H1 (cell line): ENCODE measurements around the gene SRGAP3. TPM values are rescaled to one million over a fixed set of nuclear protein-coding genes. Genes with fewer than 3 reads are reported as not detected.

Experiments
- CTCF ChIA-PET: fragments of 300-600 bp; sonication (Branson Sonifier 250); formaldehyde crosslinking; loops from one replicate; lab custom pipeline; 2021; ENCODE audit not compliant: partially characterized antibody; lab: Charles Lee
- POLR2A ChIA-PET: fragments of 300-600 bp; sonication (Branson Sonifier 250); formaldehyde crosslinking; loops from one replicate; lab custom pipeline; 2021; ENCODE audit warnings: inconsistent platforms; ENCODE audit not compliant: partially characterized antibody; lab: Charles Lee
- DNase-seq, 2 experiments: peaks; one replicate each; pipeline versions ENCODE4 v3.0.0 to v3.0.0-alpha.2; 2010 to 2022; ENCODE audit warnings: low spot score in 2 of 2, low read depth in 1 of 2, mixed read lengths in 1 of 2
- FAIRE-seq: peaks from 2 replicates; lab custom pipeline; 2011; peaks lifted over from hg19 to GRCh38; lab: Jason Lieb, UNC
- H2AFZ ChIP-seq: 2 replicates; pipeline ENCODE4 v1.8.1; 2012; ENCODE audit warnings: low read length, inconsistent platforms
- H2AK5ac ChIP-seq: 2 replicates; pipeline ENCODE4 v1.6.1; 2013; ENCODE audit warnings: low read depth, low read length
- H2BK120ac ChIP-seq: replicated peaks from 2 replicates; pipeline ENCODE3; 2013; ENCODE audit warnings: low read depth, low read length, inconsistent platforms
- H2BK12ac ChIP-seq: 2 replicates; pipeline ENCODE4 v1.6.1; 2013; ENCODE audit warnings: low read depth, low read length
- H2BK15ac ChIP-seq: 2 replicates; pipeline ENCODE4 v1.6.1; 2013; ENCODE audit warnings: low read length
- H2BK20ac ChIP-seq: 2 replicates; pipeline ENCODE4 v1.6.1; 2013; ENCODE audit warnings: low read length
- H2BK5ac ChIP-seq: 2 replicates; pipeline ENCODE4 v1.6.1; 2013; ENCODE audit warnings: low read depth, low read length
- H3K14ac ChIP-seq: 2 replicates; pipeline ENCODE4 v1.6.1; 2013; ENCODE audit warnings: inconsistent platforms; ENCODE audit not compliant: insufficient read length
- H3K18ac ChIP-seq: 2 replicates; pipeline ENCODE4 v1.6.1; 2013; ENCODE audit warnings: low read length; ENCODE audit errors: extremely low read depth
- H3K23ac ChIP-seq: 2 replicates; pipeline ENCODE4 v1.6.1; 2013; ENCODE audit warnings: inconsistent platforms; ENCODE audit not compliant: insufficient read length
- H3K23me2 ChIP-seq: 2 replicates; pipeline ENCODE4 v1.6.1; 2013; ENCODE audit warnings: low read depth, low read length
- H3K27ac ChIP-seq: 2 replicates; pipeline ENCODE4 v1.6.1; 2011; ENCODE audit warnings: low read depth, low read length, inconsistent platforms
- H3K27me3 ChIP-seq, 4 experiments: replicated peaks in 1 of 4; 1 replicate in 1 of 4; 2 replicates in 3 of 4; pipeline versions ENCODE4 v1.6.1 to v1.8.1; 2011 to 2013; ENCODE audit warnings: low read length in 3 of 4, mild to moderate bottlenecking in 3 of 4, inconsistent platforms in 2 of 4, mixed read lengths in 2 of 4, moderate library complexity in 1 of 4; ENCODE audit not compliant: control insufficient read depth in 3 of 4, insufficient read depth in 3 of 4; ENCODE audit errors: extremely low read depth in 1 of 4
- H3K36me3 ChIP-seq, 4 experiments: 2 replicates each; pipeline versions ENCODE4 v1.6.1 to v1.8.1; 2011 to 2013; ENCODE audit warnings: mild to moderate bottlenecking in 4 of 4, low read length in 3 of 4, moderate library complexity in 2 of 4, control low read depth in 1 of 4, inconsistent platforms in 1 of 4; ENCODE audit not compliant: insufficient read depth in 4 of 4, control insufficient read depth in 2 of 4
- H3K4ac ChIP-seq: replicated peaks from 2 replicates; pipeline ENCODE3; 2013; ENCODE audit warnings: low read length, low read depth, mixed read lengths, inconsistent platforms; ENCODE audit not compliant: insufficient read length
- H3K4me1 ChIP-seq, 4 experiments: replicated peaks in 1 of 4; 1 replicate in 1 of 4; 2 replicates in 3 of 4; pipeline versions ENCODE4 v1.6.1 to v1.8.1; 2011 to 2013; ENCODE audit warnings: low read length in 3 of 4, inconsistent platforms in 2 of 4, mixed read lengths in 1 of 4; ENCODE audit not compliant: insufficient read depth in 4 of 4, control insufficient read depth in 3 of 4
- H3K4me2 ChIP-seq, 2 experiments: 2 replicates each; pipeline versions ENCODE4 v1.6.1 to v1.8.1; 2011 to 2013; ENCODE audit warnings: low read depth in 2 of 2, low read length in 2 of 2, control low read depth in 1 of 2, inconsistent platforms in 1 of 2, mild to moderate bottlenecking in 1 of 2; ENCODE audit not compliant: insufficient read depth in 1 of 2
- H3K4me3 ChIP-seq, 4 experiments: fragments of 200-600, 300-600 bp in 1 of 4; sonication (generic), shearing (Covaris generic), sonication (Bioruptor Twin) in 1 of 4; 2 replicates each; pipeline versions ENCODE4 v1.5.1 to v1.8.1; 2011 to 2016; ENCODE audit warnings: low read length in 4 of 4, low read depth in 3 of 4, control low read depth in 2 of 4, inconsistent platforms in 2 of 4, mild to moderate bottlenecking in 2 of 4, mixed read lengths in 1 of 4, moderate library complexity in 1 of 4; ENCODE audit not compliant: insufficient read depth in 2 of 4; ENCODE audit errors: extremely low read depth in 1 of 4
- H3K56ac ChIP-seq: replicated peaks from 2 replicates; pipeline ENCODE3; 2013; ENCODE audit warnings: low read depth, mild to moderate bottlenecking, mixed read lengths, low read length, inconsistent platforms; ENCODE audit not compliant: insufficient read length
- H3K79me1 ChIP-seq: 2 replicates; pipeline ENCODE4 v1.6.1; 2013; ENCODE audit warnings: low read depth, low read length, control low read depth
- H3K79me2 ChIP-seq, 2 experiments: 2 replicates each; pipeline versions ENCODE4 v1.6.1 to v1.8.1; 2012 to 2013; ENCODE audit warnings: low read length in 2 of 2, mild to moderate bottlenecking in 2 of 2, inconsistent platforms in 1 of 2; ENCODE audit not compliant: insufficient read depth in 2 of 2, control insufficient read depth in 1 of 2
- H3K9ac ChIP-seq, 4 experiments: replicated peaks in 1 of 4; 1 replicate in 1 of 4; 2 replicates in 3 of 4; pipeline versions ENCODE4 v1.6.1 to v1.8.1; 2011 to 2013; ENCODE audit warnings: low read depth in 3 of 4, low read length in 3 of 4, control low read depth in 2 of 4, mild to moderate bottlenecking in 2 of 4, moderate library complexity in 2 of 4, inconsistent platforms in 1 of 4; ENCODE audit errors: extremely low read depth in 1 of 4
- H3K9me3 ChIP-seq, 2 experiments: 2 replicates each; pipeline versions ENCODE4 v1.6.1 to v1.8.1; 2012 to 2013; ENCODE audit warnings: mild to moderate bottlenecking in 2 of 2, moderate library complexity in 2 of 2, control low read depth in 1 of 2, inconsistent platforms in 1 of 2, low read depth in 1 of 2, low read length in 1 of 2, mixed read lengths in 1 of 2; ENCODE audit not compliant: insufficient read depth in 2 of 2
- H4K20me1 ChIP-seq, 2 experiments: replicated peaks in 1 of 2; 2 replicates each; pipeline versions ENCODE3 to v1.8.1; 2011 to 2013; ENCODE audit warnings: inconsistent platforms in 2 of 2, low read length in 2 of 2, mild to moderate bottlenecking in 1 of 2; ENCODE audit not compliant: insufficient read depth in 2 of 2, control insufficient read depth in 1 of 2
- H4K5ac ChIP-seq: 2 replicates; pipeline ENCODE4 v1.6.1; 2013; ENCODE audit warnings: low read length, low read depth, mixed read lengths, inconsistent platforms; ENCODE audit not compliant: insufficient read length
- H4K8ac ChIP-seq: 2 replicates; pipeline ENCODE4 v1.8.0; 2013; ENCODE audit warnings: mild to moderate bottlenecking, moderate library complexity, low read length, inconsistent platforms; ENCODE audit not compliant: insufficient read depth; ENCODE audit errors: extremely low read depth
- H4K91ac ChIP-seq: replicated peaks from 2 replicates; pipeline ENCODE3; 2013; ENCODE audit warnings: low read length, mixed read lengths, inconsistent platforms; ENCODE audit not compliant: insufficient read length
- CBX5 ChIP-seq: fragments of 300-800, 300-1000 bp; sonication (generic); IDR thresholded peaks from 2 replicates; pipeline ENCODE4 v1.7.1; 2016; ENCODE audit warnings: antibody characterized with exemption, low read length, low read depth
- CEBPB ChIP-seq: IDR thresholded peaks from 2 replicates; pipeline ENCODE4 v1.6.1; 2012; ENCODE audit warnings: low read depth, low read length
- NRF1 ChIP-seq: IDR thresholded peaks from 2 replicates; pipeline ENCODE4 v1.6.1; 2011; ENCODE audit warnings: mild to moderate bottlenecking, low read depth, low read length, improper control_type of control experiment
- WGBS, 2 experiments: shearing (Covaris generic) in 1 of 2; methylation state at CpG; one replicate each; pipeline versions ENCODE4 v1.1.6 to v1.1.7; 2013 to 2015; ENCODE audit warnings: low lambda C conversion rate in 2 of 2, mixed read lengths in 2 of 2, inconsistent platforms in 1 of 2, low coverage in 1 of 2, missing lambda C conversion rate in 1 of 2; ENCODE audit not compliant: insufficient replicate concordance in 2 of 2, insufficient coverage in 1 of 2, insufficient read length in 1 of 2; ENCODE audit errors: extremely low coverage in 1 of 2, missing lambda C conversion rate in 1 of 2; 5-methylcytosine and 5-hydroxymethylcytosine counted together
- polyA plus RNA-seq, 7 experiments: library from polyadenylated mRNA; depleted of rRNA in 3 of 7; stranded (reverse) in 5 of 7; unstranded in 2 of 7; fragments of >200 nt in 5 of 7; fragments of 200-250 nt in 2 of 7; gene quantifications; 1 replicate in 5 of 7; 2 replicates in 1 of 7; 4 replicates in 1 of 7; pipeline versions ENCODE4 v1.2.1 to v1.2.3, GENCODE V29; 2011 to 2013; ENCODE audit warnings: missing spikeins in 2 of 7, mixed read lengths in 2 of 7
- total RNA-seq: library from RNA; stranded (reverse); fragmentation: NEBNext Ultra II Directional; extraction: Animal tissue kit (Norgen Biotek cat#: 25700); gene quantifications from 2 replicates; pipeline ENCODE4 v1.2.1, GENCODE V29; 2021

Gene SRGAP3
- total and polyA plus RNA-seq, 2 of the 8 experiments (the other 6 are each of a cell fraction or from before 2014, with no cell fraction given) = 5.8 to 11.4 TPM

DNA sequence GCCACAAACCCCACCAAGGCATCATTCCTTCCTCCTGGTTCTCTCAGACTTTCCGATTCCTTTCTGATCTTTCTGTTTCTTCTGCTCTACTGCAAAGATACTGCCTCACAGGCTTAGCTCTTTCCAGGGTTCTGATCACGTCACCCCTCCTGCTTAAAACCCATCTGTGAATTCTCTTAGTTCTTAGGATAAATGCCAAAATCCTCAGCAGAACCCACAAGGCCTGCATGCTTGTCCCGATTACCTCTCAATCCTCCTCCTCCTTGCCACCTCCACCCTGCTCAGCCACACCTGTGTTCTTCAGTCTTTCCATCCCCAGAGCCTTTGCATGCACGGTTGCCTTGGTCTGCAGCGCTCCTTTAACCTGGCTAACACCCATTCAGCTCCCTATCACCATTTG, 84.0 kb downstream of the SRGAP3 start:
- Histone ChIP-seq H3K4me3 (no peak overlapping the region), H4K8ac (no peak overlapping the region), H2BK12ac (no peak overlapping the region), H3K27me3 (no peaks in the 10 kb centered on the region), H4K5ac (no peak overlapping the region), H2BK20ac (no peak overlapping the region), H3K79me2 (no peaks in the 10 kb centered on the region), H3K56ac (no peak overlapping the region), H3K14ac (no peak overlapping the region), H4K20me1 (no peaks in the 10 kb centered on the region), H2BK15ac (peak overlapping the region; percentile 40; the same call in 1 of the 2 replicates), H2AK5ac (no peak overlapping the region), H3K4me2 (no peak overlapping the region), H3K27ac (no peak overlapping the region), H3K23me2 (no peaks in the 10 kb centered on the region), H3K4me1 (peaks cover 0 to 5% (median 2%) of the 10 kb centered on the region in 4 experiments; a peak in 3 of 7 replicates), H3K9me3 (no peaks in the 10 kb centered on the region), H2BK120ac (no peak overlapping the region), H2AFZ (no peak overlapping the region), H4K91ac (no peak overlapping the region), H3K9ac (no peak overlapping the region), H3K36me3 (no peaks in the 10 kb centered on the region), H3K79me1 (no peaks in the 10 kb centered on the region), H3K23ac (no peak overlapping the region), H3K4ac (no peak overlapping the region), H2BK5ac (no peak overlapping the region), H3K18ac (no peak overlapping the region)
- ChIA-PET CTCF (interaction anchor here (0.6 to 4.5 kb wide), 3 partner anchors 54 to 869 kb away, joined by 3 to 19 read pairs (median 7); no protein-coding TSS in a partner anchor), POLR2A (no interaction called here)
- DNase-seq (no peak), FAIRE-seq (no peak)
- TF ChIP-seq CEBPB = no peak
- no peak for TF ChIP-seq CBX5
- no peak for TF ChIP-seq NRF1
- WGBS, 2 experiments = 87% methylated on average over 5 of the region's 5 CpGs; no CpG with 5 or more reads in 1 of the 2 experiments
